PC-3 (cell line): ENCODE measurements around the gene CHTF18. TPM values are rescaled to one million over a fixed set of nuclear protein-coding genes. Genes with fewer than 3 reads are reported as not detected.

Experiments
- ATAC-seq: fragments of 200-7000 bp; cut with Tn5 transposase; 2 replicates; pipeline ENCODE4 v1.9.1; 2020; ENCODE audit warnings: mild to moderate bottlenecking, moderate library complexity
- BruUV-seq: library from RNA; stranded (reverse); fragments of 400-500 nt; replicated peaks from 2 replicates; lab custom pipeline; 2021; lab: Mats Ljungman, UMichigan
- CTCF ChIA-PET: fragments of 300-600 bp; sonication (Branson Sonifier 250); formaldehyde crosslinking; loops from one replicate; lab custom pipeline; 2022; ENCODE audit warnings: antibody characterized with exemption; lab: Charles Lee
- POLR2A ChIA-PET: fragments of 300-600 bp; sonication (Branson Sonifier 250); formaldehyde crosslinking; loops from one replicate; lab custom pipeline; 2022; ENCODE audit warnings: antibody characterized with exemption; ENCODE audit not compliant: unreplicated experiment; lab: Charles Lee
- DNase-seq: peaks from one replicate; pipeline ENCODE4 v3.0.0-alpha.2; 2015
- H2AFZ ChIP-seq: fragments of 300-600 bp; sonication (generic); 2 replicates; pipeline ENCODE4 v1.6.0; 2016; ENCODE audit warnings: antibody characterized with exemption, low read length
- H3F3A ChIP-seq: fragments of 300-600 bp; sonication (generic); one replicate; pipeline ENCODE4 v1.6.0; 2017; ENCODE audit warnings: antibody characterized with exemption, low read length, control low read depth, mild to moderate bottlenecking; ENCODE audit not compliant: unreplicated experiment
- H3K27ac ChIP-seq: fragments of 300-600 bp; sonication (generic); 2 replicates; pipeline ENCODE4 v1.5.1; 2016; ENCODE audit warnings: mild to moderate bottlenecking, low read length
- H3K27me3 ChIP-seq: fragments of 300-600 bp; sonication (generic); 2 replicates; pipeline ENCODE4 v1.6.1; 2016; ENCODE audit warnings: low read length, mixed read lengths
- H3K36me3 ChIP-seq: fragments of 300-600 bp; sonication (generic); 2 replicates; pipeline ENCODE4 v1.6.1; 2016; ENCODE audit warnings: low read depth, mixed run types, low read length, mixed read lengths
- H3K4me1 ChIP-seq: fragments of 300-600 bp; sonication (generic); 2 replicates; pipeline ENCODE4 v1.5.1; 2016; ENCODE audit warnings: low read length; ENCODE audit not compliant: insufficient read depth
- H3K4me2 ChIP-seq: fragments of 300-600 bp; sonication (generic); 2 replicates; pipeline ENCODE4 v1.6.0; 2016; ENCODE audit warnings: low read length
- H3K4me3 ChIP-seq: fragments of 300-600 bp; sonication (generic); 2 replicates; pipeline ENCODE4 v1.5.1; 2016; ENCODE audit warnings: mild to moderate bottlenecking, low read length, mixed read lengths
- H3K79me2 ChIP-seq: fragments of 300-600 bp; sonication (generic); 2 replicates; pipeline ENCODE4 v1.6.1; 2017; ENCODE audit warnings: low read length, mixed read lengths
- H3K9ac ChIP-seq: fragments of 300-600 bp; sonication (generic); 2 replicates; pipeline ENCODE4 v1.6.0; 2016; ENCODE audit warnings: mild to moderate bottlenecking, low read length
- H3K9me2 ChIP-seq: fragments of 300-600 bp; sonication (generic); replicated peaks from 2 replicates; pipeline ENCODE4 v1.6.1; 2016; ENCODE audit warnings: mixed run types, low read length, mixed read lengths
- H3K9me3 ChIP-seq: fragments of 300-600 bp; sonication (generic); 2 replicates; pipeline ENCODE4 v1.6.1; 2016; ENCODE audit warnings: low read length, mixed read lengths
- H4K20me1 ChIP-seq: fragments of 300-600 bp; sonication (generic); 2 replicates; pipeline ENCODE4 v1.6.1; 2016; ENCODE audit warnings: low read length, mixed read lengths
- CTCF ChIP-seq: fragments of 300-600 bp; sonication (generic); conservative IDR thresholded peaks from 2 replicates; pipeline ENCODE4 v1.5.1; 2017; ENCODE audit warnings: antibody characterized with exemption, low read depth, mild to moderate bottlenecking, low read length
- EZH2 ChIP-seq: fragments of 300-600 bp; sonication (generic); IDR thresholded peaks from one replicate; pipeline ENCODE4 v1.6.1; 2017; ENCODE audit warnings: antibody characterized with exemption, mild to moderate bottlenecking, low read length; ENCODE audit not compliant: unreplicated experiment
- EZH2phosphoT487 ChIP-seq: fragments of 300-600 bp; sonication (generic); IDR thresholded peaks from 2 replicates; pipeline ENCODE4 v1.6.1; 2018; ENCODE audit warnings: mild to moderate bottlenecking, antibody characterized with exemption, low read length, borderline replicate concordance
- intact Hi-C: fragments of 100-400 bp; cut with micrococcal nuclease; formaldehyde crosslinking; loops from 2 replicates; pipeline ENCODE4 v1.9.0; 2023
- total RNA-seq: library from RNA; depleted of rRNA; stranded (reverse); fragments of >200 nt; gene quantifications from 2 replicates; pipeline ENCODE4 v1.2.3, GENCODE V29; 2014

CHTF18 gene
- total RNA-seq, 1 experiment from 2014 or later, result 79.0 TPM

- H3K27me3 ChIP-seq, result no peaks in the 10 kb centered on the region
- no peaks in the 10 kb centered on the region for H3K79me2 ChIP-seq
- intact Hi-C loops, result no loop called here
- no peaks in the 10 kb centered on the region for H3K4me1 ChIP-seq
- H3K36me3 ChIP-seq, result no peaks in the 10 kb centered on the region
- POLR2A ChIA-PET, result no interaction called here
- H2AFZ ChIP-seq, result no peak overlapping the region
- BruUV-seq, result no TSS peak
- no peaks in the 10 kb centered on the region for H3K9me2 ChIP-seq
- no peaks in the 10 kb centered on the region for H3K9me3 ChIP-seq
- no peaks in the 10 kb centered on the region for H4K20me1 ChIP-seq
- no peak for ATAC-seq
- H3K27ac ChIP-seq, result no peak overlapping the region
- H3K4me2 ChIP-seq, result no peak overlapping the region
- DNase-seq, result no peak
- H3F3A ChIP-seq, result no peaks in the 10 kb centered on the region
- CTCF ChIA-PET, result no interaction called here
- H3K4me3 ChIP-seq, result no peak overlapping the region
- H3K9ac ChIP-seq, result no peak overlapping the region
- TF ChIP-seq EZH2 (no peak), EZH2phosphoT487 (no peak), CTCF (no peak)
Observed at GRCh38 chr16:767743-768235, 20.6 kb upstream of the CHTF18 start.

DNA sequence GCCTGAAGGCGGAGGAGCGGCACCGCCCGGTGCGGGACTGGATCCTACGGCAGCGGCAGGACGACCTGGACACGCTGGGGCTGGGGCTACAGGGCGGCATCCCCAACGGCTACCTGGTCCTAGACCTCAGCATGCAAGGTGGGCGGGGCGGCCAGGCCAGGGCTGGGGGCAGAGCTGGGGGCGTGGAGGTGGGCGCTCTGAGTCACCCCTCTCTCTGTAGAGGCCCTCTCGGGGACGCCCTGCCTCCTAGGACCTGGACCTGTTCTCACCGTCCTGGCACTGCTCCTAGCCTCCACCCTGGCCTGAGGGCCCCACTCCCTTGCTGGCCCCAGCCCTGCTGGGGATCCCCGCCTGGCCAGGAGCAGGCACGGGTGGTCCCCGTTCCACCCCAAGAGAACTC, 20.0 kb upstream of the CHTF18 start:
- CTCF ChIA-PET, result no interaction called here
- no peak for ATAC-seq
- H4K20me1 ChIP-seq, result no peaks in the 10 kb centered on the region

More for the DNA sequence above, 20.0 kb upstream of the CHTF18 start:
- H3K4me1 ChIP-seq, result no peaks in the 10 kb centered on the region
- TF ChIP-seq CTCF (no peak), EZH2phosphoT487 (no peak), EZH2 (no peak)
- H3K27ac ChIP-seq, result no peak overlapping the region
- no peaks in the 10 kb centered on the region for H3K9me2 ChIP-seq
- H3K27me3 ChIP-seq, result no peaks in the 10 kb centered on the region
- H3K79me2 ChIP-seq, result no peaks in the 10 kb centered on the region
- intact Hi-C loops, result no loop called here
- no peak overlapping the region for H3K4me2 ChIP-seq
- BruUV-seq, result no TSS peak
- POLR2A ChIA-PET, result no interaction called here
- no peaks in the 10 kb centered on the region for H3F3A ChIP-seq
- no peaks in the 10 kb centered on the region for H3K9me3 ChIP-seq
- no peak overlapping the region for H3K9ac ChIP-seq
- H3K36me3 ChIP-seq, result no peaks in the 10 kb centered on the region
- H2AFZ ChIP-seq, result no peak overlapping the region
- no peak overlapping the region for H3K4me3 ChIP-seq
- DNase-seq, result no peak
